SK-N-SH (cell line): ENCODE measurements around the gene ESYT3. TPM values are rescaled to one million over a fixed set of nuclear protein-coding genes. Genes with fewer than 3 reads are reported as not detected.

Experiments
- CTCF ChIA-PET: fragments of 300-600, 350-600 bp; formaldehyde crosslinking; extraction: SDS; loops from one replicate; lab custom pipeline; 2021; lab: Yijun Ruan, JAX
- POLR2A ChIA-PET: fragments of 350-600 bp; sonication (Branson Sonifier 250); formaldehyde crosslinking; extraction: SDS; loops from one replicate; lab custom pipeline; 2020; ENCODE audit warnings: antibody characterized with exemption, inconsistent platforms; lab: Yijun Ruan, JAX
- DNase-seq: peaks from one replicate; pipeline ENCODE4 v3.0.0; 2012
- H2AFZ ChIP-seq: fragments of 200-600 bp; sonication (generic); 2 replicates; pipeline ENCODE4 v1.8.1; 2016; ENCODE audit warnings: antibody characterized with exemption, mild to moderate bottlenecking, low read depth
- H3F3A ChIP-seq: fragments of 200-600 bp; sonication (generic); replicated peaks from 2 replicates; pipeline ENCODE3; 2016; ENCODE audit warnings: antibody characterized with exemption, mild to moderate bottlenecking; ENCODE audit not compliant: insufficient read depth
- H3K27ac ChIP-seq, 2 experiments: fragments of 200-500 bp in 1 of 2; fragments of 200-600 bp in 1 of 2; sonication (Bioruptor generic) in 1 of 2; sonication (generic), shearing (Covaris generic) in 1 of 2; 2 replicates each; pipeline versions ENCODE4 v1.5.1 to v1.6.1; 2014 to 2016; ENCODE audit warnings: low read depth in 2 of 2, inconsistent platforms in 1 of 2, low read length in 1 of 2, mild to moderate bottlenecking in 1 of 2, mixed read lengths in 1 of 2
- H3K27me3 ChIP-seq: fragments of 200-600 bp; sonication (generic), shearing (Covaris generic); 2 replicates; pipeline ENCODE4 v1.6.1; 2016; ENCODE audit warnings: mixed run types; ENCODE audit not compliant: insufficient read depth
- H3K36me3 ChIP-seq, 2 experiments: fragments of 200-500 bp in 1 of 2; fragments of 200-600 bp in 1 of 2; sonication (Bioruptor generic) in 1 of 2; sonication (generic) in 1 of 2; replicated peaks in 1 of 2; 2 replicates each; pipeline versions ENCODE3 to v1.5.1; 2014 to 2016; ENCODE audit warnings: low read length in 1 of 2, mild to moderate bottlenecking in 1 of 2; ENCODE audit not compliant: insufficient read depth in 2 of 2, control insufficient read depth in 1 of 2
- H3K4me1 ChIP-seq, 2 experiments: fragments of 200-500 bp in 1 of 2; fragments of 200-600 bp in 1 of 2; sonication (Bioruptor generic) in 1 of 2; sonication (generic), shearing (Covaris generic) in 1 of 2; 2 replicates each; pipeline versions ENCODE4 v1.5.1 to v1.6.1; 2014 to 2016; ENCODE audit warnings: low read depth in 1 of 2, low read length in 1 of 2, mixed run types in 1 of 2; ENCODE audit not compliant: insufficient read depth in 2 of 2, control insufficient read depth in 1 of 2
- H3K4me2 ChIP-seq: fragments of 200-600 bp; sonication (generic), shearing (Covaris generic); 2 replicates; pipeline ENCODE4 v1.6.1; 2017; ENCODE audit warnings: mixed run types
- H3K4me3 ChIP-seq, 2 experiments: fragments of 200-500 bp in 1 of 2; fragments of 200-600 bp in 1 of 2; sonication (Bioruptor generic) in 1 of 2; sonication (generic), shearing (Covaris generic) in 1 of 2; 2 replicates each; pipeline versions ENCODE4 v1.5.1 to v1.8.1; 2014 to 2016; ENCODE audit warnings: low read depth in 2 of 2, inconsistent platforms in 1 of 2, low read length in 1 of 2, mild to moderate bottlenecking in 1 of 2, mixed read lengths in 1 of 2, moderate library complexity in 1 of 2
- H3K79me2 ChIP-seq: fragments of 200-600 bp; sonication (generic); 2 replicates; pipeline ENCODE4 v1.8.1; 2017; ENCODE audit warnings: mild to moderate bottlenecking; ENCODE audit not compliant: insufficient read depth
- H3K9ac ChIP-seq: fragments of 200-600 bp; sonication (generic); 2 replicates; pipeline ENCODE4 v1.6.1; 2017; ENCODE audit warnings: mixed run types
- H3K9me2 ChIP-seq: fragments of 200-600 bp; sonication (generic); 2 replicates; pipeline ENCODE4 v1.6.1; 2017; ENCODE audit warnings: mixed run types
- H3K9me3 ChIP-seq: fragments of 200-600 bp; sonication (generic); 2 replicates; pipeline ENCODE4 v1.6.1; 2017; ENCODE audit warnings: mixed run types, mild to moderate bottlenecking, moderate library complexity
- H4K20me1 ChIP-seq: fragments of 200-600 bp; sonication (generic); 2 replicates; pipeline ENCODE4 v1.6.1; 2017; ENCODE audit warnings: mild to moderate bottlenecking, mixed run types; ENCODE audit not compliant: insufficient read depth
- EP300 ChIP-seq, 2 experiments: IDR thresholded peaks; 2 replicates each; pipeline versions ENCODE4 v1.4.0 to v1.6.1; 2012; ENCODE audit warnings: borderline replicate concordance in 1 of 2, low read depth in 1 of 2, low read length in 1 of 2
- EZH2phosphoT487 ChIP-seq: fragments of 200-600 bp; sonication (generic); IDR thresholded peaks from 2 replicates; pipeline ENCODE4 v1.6.1; 2017; ENCODE audit warnings: low read depth, mixed run types, mild to moderate bottlenecking, antibody characterized with exemption, moderate library complexity, borderline replicate concordance
- GATA2 ChIP-seq: sonication (generic); formaldehyde crosslinking; IDR thresholded peaks from 2 replicates; pipeline ENCODE4 v1.5.0; 2020; ENCODE audit warnings: mild to moderate bottlenecking, missing genetic modification reagents
- NFIC ChIP-seq: IDR thresholded peaks from 2 replicates; pipeline ENCODE4 v1.4.0; 2012; ENCODE audit warnings: borderline replicate concordance
- RAD21 ChIP-seq: IDR thresholded peaks from 2 replicates; pipeline ENCODE4 v1.6.1; 2012; ENCODE audit warnings: mild to moderate bottlenecking, low read length
- SMC3 ChIP-seq: IDR thresholded peaks from 2 replicates; pipeline ENCODE4 v1.6.1; 2012; ENCODE audit warnings: low read depth, low read length, improper control_type of control experiment
- TAF1 ChIP-seq: IDR thresholded peaks from 2 replicates; pipeline ENCODE4 v1.6.1; 2012; ENCODE audit warnings: low read depth, mild to moderate bottlenecking, low read length, moderate library complexity, borderline replicate concordance
- TEAD4 ChIP-seq: IDR thresholded peaks from 2 replicates; pipeline ENCODE4 v1.4.0; 2012; ENCODE audit warnings: mild to moderate bottlenecking, borderline replicate concordance; ENCODE audit not compliant: insufficient read depth
- YY1 ChIP-seq: IDR thresholded peaks from 2 replicates; pipeline ENCODE4 v1.4.0; 2012; ENCODE audit warnings: low read depth, mild to moderate bottlenecking
- WGBS: methylation state at CpG from one replicate; pipeline ENCODE4 v1.1.6; 2017; ENCODE audit warnings: low lambda C conversion rate; 5-methylcytosine and 5-hydroxymethylcytosine counted together
- polyA plus RNA-seq, 3 experiments: library from polyadenylated mRNA; depleted of rRNA; stranded (reverse); fragments of >200 nt; gene quantifications; 2 replicates each; pipeline ENCODE4 v1.2.3, GENCODE V29; 2012
- TF ChIP-seq, protein P1 (sequence below): IDR thresholded peaks from 2 replicates; pipeline ENCODE4 v1.4.0; 2012; ENCODE audit warnings: low read depth, borderline replicate concordance
- TF ChIP-seq, protein P2 (sequence below): IDR thresholded peaks from 2 replicates; pipeline ENCODE4 v1.6.1; 2012; ENCODE audit warnings: mild to moderate bottlenecking, low read depth, low read length, moderate library complexity
- TF ChIP-seq, protein P3 (sequence below): IDR thresholded peaks from 2 replicates; pipeline ENCODE4 v1.4.0; 2012; ENCODE audit warnings: low read depth

The ESYT3 gene
- polyA plus RNA-seq, 1 of the 3 experiments (the other 2 are of a cell fraction) = 0.33 TPM

DNA sequence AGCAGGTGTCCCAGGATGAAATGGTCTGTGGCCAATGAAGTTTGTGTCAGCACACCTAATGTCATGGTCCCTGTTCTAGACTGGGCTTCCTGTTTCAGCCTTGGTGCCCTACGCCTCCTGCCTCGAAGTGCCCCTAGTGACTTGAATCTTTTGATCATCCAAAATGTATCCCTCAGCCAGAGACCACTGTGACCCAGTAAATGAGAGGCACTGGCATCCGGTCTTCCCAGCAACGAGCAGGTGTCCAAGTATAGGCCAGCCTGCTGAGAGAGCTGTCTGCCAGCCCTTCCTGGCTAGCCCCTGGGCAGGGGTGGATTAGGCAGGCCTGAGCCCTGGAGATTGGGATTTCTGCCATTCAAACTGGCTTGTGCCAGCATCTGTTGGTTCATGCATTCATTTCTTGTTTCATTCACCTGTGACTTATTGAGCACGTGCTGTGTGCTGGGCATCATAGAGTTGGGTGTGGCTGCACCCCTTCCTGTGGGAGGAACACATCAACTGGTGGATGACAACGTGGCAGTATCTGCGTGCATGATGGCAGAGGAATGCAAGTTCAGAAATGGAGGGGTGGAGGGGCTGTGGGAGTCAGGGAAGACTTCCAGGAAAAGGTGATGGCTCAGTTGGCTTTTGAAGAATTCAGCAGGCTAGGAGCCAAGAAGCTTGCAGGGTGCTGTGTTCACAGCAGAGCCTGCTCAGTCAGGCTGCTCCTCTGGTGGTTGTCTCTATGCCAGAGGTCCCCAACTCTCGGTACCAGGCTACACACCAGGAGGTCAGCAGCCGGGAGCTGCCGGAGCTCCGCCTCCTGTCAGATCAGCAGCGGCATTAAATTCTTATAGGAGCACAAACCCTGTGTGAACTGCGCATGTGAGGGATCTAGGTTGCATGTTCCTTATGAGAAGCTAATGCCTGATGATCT is 21.6 kb downstream of the ESYT3 start:
- 72% methylated on average over 12 of the region's 13 CpGs for WGBS
- no peaks in the 10 kb centered on the region for H3F3A ChIP-seq

More for the DNA sequence above, 21.6 kb downstream of the ESYT3 start:
- H3K9me3 ChIP-seq = no peaks in the 10 kb centered on the region
- H3K27me3 ChIP-seq = no peaks in the 10 kb centered on the region
- TF ChIP-seq TAF1 = no peak
- TF ChIP-seq, protein P1, sequence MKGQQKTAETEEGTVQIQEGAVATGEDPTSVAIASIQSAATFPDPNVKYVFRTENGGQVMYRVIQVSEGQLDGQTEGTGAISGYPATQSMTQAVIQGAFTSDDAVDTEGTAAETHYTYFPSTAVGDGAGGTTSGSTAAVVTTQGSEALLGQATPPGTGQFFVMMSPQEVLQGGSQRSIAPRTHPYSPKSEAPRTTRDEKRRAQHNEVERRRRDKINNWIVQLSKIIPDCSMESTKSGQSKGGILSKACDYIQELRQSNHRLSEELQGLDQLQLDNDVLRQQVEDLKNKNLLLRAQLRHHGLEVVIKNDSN = no peak
- no peak for TF ChIP-seq NFIC
- no peak for TF ChIP-seq EZH2phosphoT487
- no peak for TF ChIP-seq GATA2 (CRISPR knock-in tag)
- no peak for TF ChIP-seq TEAD4
- TF ChIP-seq EP300 (IDR thresholded peaks at IDR 0.05; ENCODE audit: borderline replicate concordance in 1 of 2, low read depth in 1 of 2, low read length in 1 of 2) = no peak
- TF ChIP-seq, protein P2, sequence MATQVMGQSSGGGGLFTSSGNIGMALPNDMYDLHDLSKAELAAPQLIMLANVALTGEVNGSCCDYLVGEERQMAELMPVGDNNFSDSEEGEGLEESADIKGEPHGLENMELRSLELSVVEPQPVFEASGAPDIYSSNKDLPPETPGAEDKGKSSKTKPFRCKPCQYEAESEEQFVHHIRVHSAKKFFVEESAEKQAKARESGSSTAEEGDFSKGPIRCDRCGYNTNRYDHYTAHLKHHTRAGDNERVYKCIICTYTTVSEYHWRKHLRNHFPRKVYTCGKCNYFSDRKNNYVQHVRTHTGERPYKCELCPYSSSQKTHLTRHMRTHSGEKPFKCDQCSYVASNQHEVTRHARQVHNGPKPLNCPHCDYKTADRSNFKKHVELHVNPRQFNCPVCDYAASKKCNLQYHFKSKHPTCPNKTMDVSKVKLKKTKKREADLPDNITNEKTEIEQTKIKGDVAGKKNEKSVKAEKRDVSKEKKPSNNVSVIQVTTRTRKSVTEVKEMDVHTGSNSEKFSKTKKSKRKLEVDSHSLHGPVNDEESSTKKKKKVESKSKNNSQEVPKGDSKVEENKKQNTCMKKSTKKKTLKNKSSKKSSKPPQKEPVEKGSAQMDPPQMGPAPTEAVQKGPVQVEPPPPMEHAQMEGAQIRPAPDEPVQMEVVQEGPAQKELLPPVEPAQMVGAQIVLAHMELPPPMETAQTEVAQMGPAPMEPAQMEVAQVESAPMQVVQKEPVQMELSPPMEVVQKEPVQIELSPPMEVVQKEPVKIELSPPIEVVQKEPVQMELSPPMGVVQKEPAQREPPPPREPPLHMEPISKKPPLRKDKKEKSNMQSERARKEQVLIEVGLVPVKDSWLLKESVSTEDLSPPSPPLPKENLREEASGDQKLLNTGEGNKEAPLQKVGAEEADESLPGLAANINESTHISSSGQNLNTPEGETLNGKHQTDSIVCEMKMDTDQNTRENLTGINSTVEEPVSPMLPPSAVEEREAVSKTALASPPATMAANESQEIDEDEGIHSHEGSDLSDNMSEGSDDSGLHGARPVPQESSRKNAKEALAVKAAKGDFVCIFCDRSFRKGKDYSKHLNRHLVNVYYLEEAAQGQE = no peak
- TF ChIP-seq, protein P3, sequence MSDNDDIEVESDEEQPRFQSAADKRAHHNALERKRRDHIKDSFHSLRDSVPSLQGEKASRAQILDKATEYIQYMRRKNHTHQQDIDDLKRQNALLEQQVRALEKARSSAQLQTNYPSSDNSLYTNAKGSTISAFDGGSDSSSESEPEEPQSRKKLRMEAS = no peak
- no peak for TF ChIP-seq RAD21
- TF ChIP-seq SMC3 = no peak
- no peak for TF ChIP-seq YY1
- ChIA-PET POLR2A (no interaction called here), CTCF (interaction anchor here (0.8 to 1.3 kb wide), 2 partner anchors 14 to 39 kb away, joined by 3 read pairs; no protein-coding TSS in a partner anchor)
- H3K9ac ChIP-seq = no peak overlapping the region
- H3K9me2 ChIP-seq = no peaks in the 10 kb centered on the region
- no peak overlapping the region for H2AFZ ChIP-seq
- no peak overlapping the region for H3K4me2 ChIP-seq
- H3K4me1 ChIP-seq = no peaks in the 10 kb centered on the region
- no peak overlapping the region for H3K27ac ChIP-seq
- no peak overlapping the region for H3K4me3 ChIP-seq
- no peaks in the 10 kb centered on the region for H3K79me2 ChIP-seq
- no peaks in the 10 kb centered on the region for H3K36me3 ChIP-seq
- no peak for DNase-seq
- H4K20me1 ChIP-seq = no peaks in the 10 kb centered on the region
